GM12801 (cell line): ENCODE results near the gene BST2.

Experiments used
- TF ChIP-seq, protein P1 (sequence below): IDR thresholded peaks from one replicate; pipeline ENCODE4 v1.5.1; 2011; ENCODE audit warnings: control low read depth; ENCODE audit not compliant: insufficient read length; ENCODE audit errors: extremely low read depth

The BST2 gene

DNA sequence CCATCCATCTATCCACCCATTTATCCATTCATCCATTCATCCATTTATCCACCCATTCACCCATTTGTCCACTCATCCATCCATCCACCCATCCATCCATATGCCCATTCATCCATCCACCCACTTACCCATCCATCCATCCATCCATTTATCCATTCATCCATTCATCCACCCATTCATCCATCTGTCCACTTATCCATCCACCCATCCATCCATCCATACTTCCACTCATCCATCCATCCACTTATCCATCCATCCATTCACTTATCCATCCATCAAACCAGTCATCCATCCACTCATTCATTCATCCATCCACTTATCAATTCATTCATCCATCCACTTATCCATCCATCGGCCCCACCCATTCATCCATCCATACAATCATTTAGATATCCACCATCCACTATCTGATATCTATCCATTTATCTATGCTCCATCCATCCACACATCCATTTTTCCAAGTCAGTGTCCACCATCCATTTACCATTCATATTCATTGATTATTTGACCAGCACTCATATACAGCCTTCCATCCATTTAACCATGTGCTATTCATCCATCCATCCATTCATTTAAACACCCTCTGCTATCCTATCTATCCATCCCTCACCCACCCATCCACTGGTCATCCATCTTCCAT, 40.2 kb upstream of the BST2 start:
- TF ChIP-seq, protein P1, sequence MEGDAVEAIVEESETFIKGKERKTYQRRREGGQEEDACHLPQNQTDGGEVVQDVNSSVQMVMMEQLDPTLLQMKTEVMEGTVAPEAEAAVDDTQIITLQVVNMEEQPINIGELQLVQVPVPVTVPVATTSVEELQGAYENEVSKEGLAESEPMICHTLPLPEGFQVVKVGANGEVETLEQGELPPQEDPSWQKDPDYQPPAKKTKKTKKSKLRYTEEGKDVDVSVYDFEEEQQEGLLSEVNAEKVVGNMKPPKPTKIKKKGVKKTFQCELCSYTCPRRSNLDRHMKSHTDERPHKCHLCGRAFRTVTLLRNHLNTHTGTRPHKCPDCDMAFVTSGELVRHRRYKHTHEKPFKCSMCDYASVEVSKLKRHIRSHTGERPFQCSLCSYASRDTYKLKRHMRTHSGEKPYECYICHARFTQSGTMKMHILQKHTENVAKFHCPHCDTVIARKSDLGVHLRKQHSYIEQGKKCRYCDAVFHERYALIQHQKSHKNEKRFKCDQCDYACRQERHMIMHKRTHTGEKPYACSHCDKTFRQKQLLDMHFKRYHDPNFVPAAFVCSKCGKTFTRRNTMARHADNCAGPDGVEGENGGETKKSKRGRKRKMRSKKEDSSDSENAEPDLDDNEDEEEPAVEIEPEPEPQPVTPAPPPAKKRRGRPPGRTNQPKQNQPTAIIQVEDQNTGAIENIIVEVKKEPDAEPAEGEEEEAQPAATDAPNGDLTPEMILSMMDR, result no peak

DNA sequence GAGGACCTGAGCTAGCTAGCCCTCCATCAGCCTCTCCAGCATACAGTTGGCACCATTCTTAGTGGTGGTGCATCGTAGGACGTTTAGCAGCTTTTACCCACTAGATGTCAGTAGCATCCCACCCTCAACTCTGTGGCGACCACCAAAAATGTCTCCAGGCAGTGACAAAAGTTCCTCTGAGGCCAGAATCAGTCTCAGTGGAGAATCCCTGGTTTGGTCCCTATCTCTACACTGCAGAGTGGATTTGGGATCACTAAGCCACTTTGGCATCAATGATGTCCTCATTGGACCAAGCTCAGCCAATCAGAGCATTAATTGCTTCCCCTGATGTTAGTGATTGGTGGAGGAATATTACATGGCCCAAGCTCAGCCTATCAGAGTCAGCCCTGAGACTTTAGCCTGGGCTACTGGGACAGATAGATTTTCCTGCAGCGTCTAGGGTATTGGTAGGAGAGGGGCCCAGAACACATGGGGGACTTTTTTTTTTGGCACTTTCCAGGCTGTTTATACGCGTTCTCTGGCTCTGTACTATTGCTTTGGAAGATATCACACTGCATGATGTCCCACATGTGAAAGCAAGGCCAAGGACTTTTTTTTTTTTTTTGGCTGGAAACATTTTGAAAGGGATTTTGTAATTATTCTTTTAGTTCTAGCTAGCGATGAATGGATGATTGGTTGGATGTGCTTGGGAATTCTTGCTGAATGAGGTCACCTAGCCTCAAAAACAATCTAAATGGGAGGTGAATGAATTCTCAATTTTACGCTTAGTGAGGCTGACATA, 36.0 kb upstream of the BST2 start:
- TF ChIP-seq, protein P1, result no peak

DNA sequence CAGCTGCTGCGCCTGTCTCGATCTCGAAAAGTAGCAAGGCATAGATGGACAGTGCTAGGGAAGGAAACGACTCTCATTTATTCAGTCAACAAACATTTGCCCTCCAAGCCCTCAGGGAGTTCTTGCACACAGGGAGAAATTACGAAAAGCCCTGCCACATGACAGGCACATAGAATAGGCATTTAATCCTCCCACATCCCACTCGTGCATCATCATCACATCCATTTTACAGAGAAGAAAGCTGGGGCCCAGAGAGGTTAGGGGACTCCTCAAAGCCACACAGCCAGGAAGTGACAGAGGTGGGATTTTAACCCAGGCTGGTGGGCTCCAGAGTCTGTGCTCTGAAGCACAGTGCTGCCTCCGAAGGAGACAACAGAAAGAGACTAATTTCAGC, 31.4 kb upstream of the BST2 start:
- TF ChIP-seq, protein P1, result no peak

DNA sequence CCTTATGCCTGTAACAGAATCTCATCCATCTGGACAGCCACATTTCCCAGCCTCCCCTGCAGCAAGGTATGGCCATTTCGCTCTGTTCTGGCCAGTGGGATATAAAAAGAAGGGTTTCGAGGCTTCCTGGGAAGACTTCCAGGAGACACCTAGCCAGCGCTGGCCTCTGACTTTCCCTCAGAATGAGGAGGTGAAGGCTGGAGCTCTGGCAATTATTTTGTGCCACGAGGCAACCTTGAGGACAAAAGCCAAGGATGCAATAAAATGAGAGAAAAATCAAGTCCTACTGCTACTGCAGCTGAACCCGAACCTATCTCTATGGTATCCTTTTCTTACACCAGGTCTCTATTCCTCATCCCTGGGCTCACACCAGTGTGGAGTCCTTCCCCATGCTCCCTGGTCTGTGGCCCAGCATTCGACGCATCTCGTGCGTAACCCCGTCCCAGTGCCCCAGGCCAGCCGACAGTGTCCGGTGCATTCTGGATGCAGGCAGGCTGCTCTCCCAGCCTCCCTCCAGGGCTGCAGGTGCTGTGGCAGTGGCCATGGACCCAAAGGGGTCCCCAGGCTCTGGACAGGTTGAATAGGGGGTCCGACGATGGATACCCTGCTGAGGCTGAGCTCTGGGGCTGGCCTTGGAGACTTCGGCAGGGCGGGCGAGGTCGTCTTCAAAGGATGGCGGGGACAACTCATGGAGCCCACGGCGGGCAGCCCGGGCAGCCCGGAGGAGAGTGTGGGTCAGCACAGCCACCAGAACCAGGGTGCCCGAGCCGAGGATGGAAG, 30.9 kb upstream of the BST2 start:
- TF ChIP-seq, protein P1, result no peak

DNA sequence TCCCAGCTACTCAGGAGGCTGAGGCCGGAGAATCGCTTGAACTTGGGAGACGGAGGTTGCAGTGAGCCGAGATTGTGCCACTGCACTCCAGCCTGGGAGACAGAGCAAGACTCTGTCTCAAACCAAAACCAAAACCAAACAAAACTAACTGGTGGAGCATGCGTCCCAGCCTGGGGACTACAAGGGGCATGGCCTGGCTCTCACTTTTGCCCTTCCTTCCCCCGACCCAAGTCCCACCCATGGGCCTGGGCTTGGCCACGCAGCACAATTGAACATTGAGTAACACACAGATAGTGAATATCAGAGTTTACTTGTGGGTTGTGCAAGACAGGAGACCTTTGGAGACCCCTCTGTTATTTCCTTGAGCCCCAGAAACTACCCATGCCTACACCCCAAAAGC, 29.8 kb upstream of the BST2 start:
- TF ChIP-seq, protein P1, result no peak

DNA sequence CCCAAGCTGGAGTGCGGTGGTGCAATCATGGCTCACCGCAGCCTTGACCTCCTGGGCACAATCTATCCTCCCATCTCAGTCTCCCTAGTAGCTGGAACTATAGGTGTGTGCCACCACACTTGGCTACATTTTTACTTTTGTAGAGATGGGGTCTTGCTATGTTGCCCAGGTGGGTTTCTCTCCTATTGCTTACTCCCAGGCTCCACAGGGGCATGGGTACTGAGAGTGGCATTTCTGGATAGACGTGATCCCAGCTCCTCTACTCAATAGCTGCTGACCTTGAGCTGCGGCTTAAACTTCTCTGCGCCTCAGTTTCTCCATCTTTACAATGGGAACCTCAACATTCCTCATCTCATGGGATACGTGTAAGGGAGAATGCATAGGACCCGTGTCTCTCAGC, 26.0 kb upstream of the BST2 start:
- TF ChIP-seq, protein P1, result no peak

DNA sequence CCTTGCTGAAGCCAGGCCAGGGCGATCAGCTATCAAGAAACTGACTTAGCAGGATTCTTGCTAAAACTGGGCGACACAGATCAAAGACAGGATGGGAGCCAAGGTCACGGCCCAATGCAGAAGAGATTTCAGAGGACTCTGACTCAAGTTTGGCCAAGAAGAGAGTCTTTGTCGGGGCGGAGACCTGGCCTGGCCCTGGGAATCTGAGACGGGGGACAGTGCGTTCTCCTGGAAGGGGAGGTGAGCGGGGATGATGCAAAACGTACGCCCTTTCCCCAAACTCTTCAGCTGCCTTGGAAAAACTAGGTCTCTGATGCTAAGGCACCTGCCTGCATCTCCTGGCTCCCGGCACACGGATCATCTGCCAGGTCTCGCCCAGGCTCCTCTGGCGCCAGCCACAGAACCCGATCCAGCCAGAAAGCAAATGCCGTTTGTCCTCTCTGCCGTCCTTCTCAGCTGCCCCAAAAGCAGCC, 24.2 kb upstream of the BST2 start:
- TF ChIP-seq, protein P1, result no peak
